Rectal smooth muscle tissue (tissue), 1 donor: Measurements from ENCODE around the gene MOV10L1.

ENCODE experiments used
- H3K27ac ChIP-seq: one replicate; pipeline ENCODE4 v1.7.0; 2013; ENCODE audit warnings: low read depth, low read length, inconsistent platforms
- H3K27me3 ChIP-seq: one replicate; pipeline ENCODE4 v1.7.0; 2013; ENCODE audit warnings: low read length; ENCODE audit not compliant: control insufficient read depth, insufficient read depth
- H3K36me3 ChIP-seq: one replicate; pipeline ENCODE4 v1.7.0; 2013; ENCODE audit warnings: low read length; ENCODE audit not compliant: control insufficient read depth, insufficient read depth
- H3K4me1 ChIP-seq: one replicate; pipeline ENCODE4 v1.7.0; 2013; ENCODE audit warnings: low read length; ENCODE audit not compliant: control insufficient read depth, insufficient read depth
- H3K4me3 ChIP-seq: one replicate; pipeline ENCODE4 v1.7.0; 2013; ENCODE audit warnings: low read length
- H3K9ac ChIP-seq: one replicate; pipeline ENCODE4 v1.7.0; 2013; ENCODE audit warnings: low read length

MOV10L1 gene

DNA sequence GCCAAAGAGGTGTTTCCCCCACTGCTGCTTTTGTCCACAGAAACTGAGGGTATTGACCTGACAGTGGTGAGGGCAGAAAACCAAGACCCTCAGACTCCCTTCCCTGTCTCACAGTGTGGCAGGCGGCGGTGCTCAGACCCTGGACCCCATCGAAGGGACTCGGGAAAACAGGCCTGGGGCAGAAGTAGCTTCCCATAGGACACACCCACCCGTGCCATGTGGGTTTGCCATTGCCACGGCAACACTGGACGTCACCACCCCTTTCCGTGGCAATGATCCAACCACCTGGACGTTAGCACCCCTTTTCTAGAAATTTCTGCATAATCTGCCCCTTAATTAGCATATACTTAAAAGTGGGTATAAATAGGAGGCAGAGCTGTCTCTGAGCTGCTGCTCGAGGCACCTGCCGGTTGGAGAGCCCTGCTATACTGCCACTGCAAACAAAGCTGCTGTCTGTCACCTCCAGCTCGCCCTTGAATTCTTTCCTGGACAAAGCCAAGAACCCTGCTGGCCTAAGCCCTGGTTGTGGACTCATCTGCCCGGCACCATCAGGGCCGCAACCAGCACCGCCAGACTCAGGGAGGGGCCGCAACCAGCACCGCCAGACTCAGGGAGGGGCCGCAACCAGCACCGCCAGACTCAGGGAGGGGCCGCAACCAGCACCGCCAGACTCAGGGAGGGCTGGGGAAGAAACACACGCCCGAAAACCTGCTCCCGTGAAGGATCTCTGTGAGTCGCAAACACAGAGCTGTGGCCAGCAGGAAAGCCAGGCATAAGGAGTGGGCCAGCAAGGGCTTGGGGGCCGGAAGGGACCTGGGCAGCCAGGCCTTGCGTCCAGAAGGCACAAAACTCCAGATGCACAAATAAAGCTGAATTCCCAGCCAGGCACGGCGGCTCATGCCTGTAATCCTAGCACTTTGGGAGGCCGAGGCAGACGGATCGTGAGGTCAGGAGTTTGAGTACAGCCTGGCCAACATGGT is 15.0 kb upstream of the MOV10L1 start:
- H3K4me1 ChIP-seq = no peaks in the 10 kb centered on the region
- no peak overlapping the region for H3K9ac ChIP-seq
- no peak overlapping the region for H3K27ac ChIP-seq
- no peak overlapping the region for H3K4me3 ChIP-seq
- no peaks in the 10 kb centered on the region for H3K27me3 ChIP-seq
- H3K36me3 ChIP-seq = no peaks in the 10 kb centered on the region

DNA sequence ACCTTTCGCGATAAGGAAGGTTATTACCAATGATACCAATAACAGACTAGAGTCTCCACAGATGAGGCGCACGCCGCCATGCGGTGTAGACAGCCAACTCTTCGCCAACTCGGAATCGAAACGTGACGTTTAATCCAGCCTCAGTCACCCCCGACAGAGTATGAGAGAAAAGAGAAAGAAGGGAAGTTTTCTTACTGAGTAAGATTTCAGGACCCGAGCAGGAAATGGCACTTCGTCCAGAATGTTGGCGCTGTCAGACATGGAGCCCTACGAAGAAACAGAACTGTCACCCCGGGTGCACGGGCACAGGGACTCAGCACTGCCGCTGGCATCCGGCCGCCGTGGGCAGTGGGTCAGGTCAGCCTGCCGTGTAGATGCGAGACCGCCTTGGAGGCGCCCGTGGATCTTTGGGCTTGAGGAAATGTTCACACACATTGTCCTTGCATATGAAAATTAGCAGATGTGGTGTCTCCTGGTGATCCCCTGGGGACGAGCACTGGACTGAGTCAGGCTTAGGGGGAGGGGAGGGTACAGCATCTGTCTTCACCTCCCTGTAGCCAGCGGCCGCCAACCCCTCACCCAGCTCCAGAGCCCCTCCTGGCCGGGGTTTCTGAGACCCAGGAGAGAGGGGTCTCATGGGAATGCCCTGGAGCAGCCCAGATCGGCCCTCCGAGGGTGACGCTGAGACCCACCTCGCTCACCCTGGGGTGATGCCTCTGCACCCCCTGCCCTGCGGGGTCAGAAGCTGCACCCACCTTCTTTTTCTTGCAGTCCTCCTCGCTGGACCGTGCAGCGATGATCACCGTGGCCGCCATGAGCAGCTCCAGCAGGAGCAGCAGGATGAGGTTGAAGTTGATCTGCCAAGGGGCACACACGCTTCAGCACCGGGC is 12.9 kb upstream of the MOV10L1 start:
- Histone ChIP-seq H3K4me1 (no peaks in the 10 kb centered on the region), H3K27me3 (no peaks in the 10 kb centered on the region), H3K9ac (no peak overlapping the region), H3K4me3 (no peak overlapping the region), H3K27ac (no peak overlapping the region), H3K36me3 (no peaks in the 10 kb centered on the region)

DNA sequence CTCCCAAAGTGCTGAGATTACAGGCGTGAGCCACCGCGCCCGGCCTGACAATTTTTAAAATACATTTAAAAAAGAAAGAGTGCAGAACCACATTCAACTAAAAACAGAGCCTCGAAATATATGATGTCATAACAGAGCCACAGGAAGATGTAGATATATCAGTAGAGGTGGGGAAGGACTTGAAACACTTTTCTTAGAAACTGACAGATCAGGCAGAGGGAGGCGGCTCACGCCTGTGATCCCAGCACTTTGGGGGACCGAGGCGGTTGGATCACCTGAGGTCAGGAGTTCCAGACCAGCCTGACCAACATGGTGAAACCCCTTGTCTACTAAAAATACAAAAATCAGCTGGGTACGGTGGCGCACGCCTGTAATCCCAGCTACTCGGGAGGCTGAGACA is 11.6 kb upstream of the MOV10L1 start:
- H3K4me3 ChIP-seq = no peak overlapping the region
- H3K27ac ChIP-seq = no peak overlapping the region
- H3K27me3 ChIP-seq = peaks cover 3% of the 10 kb centered on the region
- no peaks in the 10 kb centered on the region for H3K36me3 ChIP-seq
- H3K4me1 ChIP-seq = no peaks in the 10 kb centered on the region
- no peak overlapping the region for H3K9ac ChIP-seq

DNA sequence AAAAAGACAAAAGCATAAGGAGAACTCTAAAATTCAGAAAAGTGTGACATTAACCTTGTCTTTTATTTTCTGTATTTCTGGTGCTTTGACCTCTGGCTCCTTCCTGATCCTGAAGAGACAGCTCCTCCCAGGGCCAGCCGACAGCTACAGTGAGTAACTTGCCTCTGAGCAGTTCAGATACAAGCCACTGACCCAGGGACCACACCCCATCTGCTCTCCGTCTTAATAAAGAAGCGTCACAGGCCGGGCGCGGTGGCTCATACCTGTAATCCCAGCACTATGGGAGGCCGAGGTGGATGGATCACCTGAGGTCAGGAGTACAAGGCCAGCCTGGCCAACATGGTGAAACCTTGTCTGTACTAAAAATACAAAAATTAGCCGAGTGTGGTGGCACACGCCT is 11.0 kb upstream of the MOV10L1 start:
- Histone ChIP-seq H3K27ac (no peak overlapping the region), H3K4me3 (no peak overlapping the region), H3K36me3 (no peaks in the 10 kb centered on the region), H3K9ac (no peak overlapping the region), H3K27me3 (peaks cover 4% of the 10 kb centered on the region), H3K4me1 (no peaks in the 10 kb centered on the region)

DNA sequence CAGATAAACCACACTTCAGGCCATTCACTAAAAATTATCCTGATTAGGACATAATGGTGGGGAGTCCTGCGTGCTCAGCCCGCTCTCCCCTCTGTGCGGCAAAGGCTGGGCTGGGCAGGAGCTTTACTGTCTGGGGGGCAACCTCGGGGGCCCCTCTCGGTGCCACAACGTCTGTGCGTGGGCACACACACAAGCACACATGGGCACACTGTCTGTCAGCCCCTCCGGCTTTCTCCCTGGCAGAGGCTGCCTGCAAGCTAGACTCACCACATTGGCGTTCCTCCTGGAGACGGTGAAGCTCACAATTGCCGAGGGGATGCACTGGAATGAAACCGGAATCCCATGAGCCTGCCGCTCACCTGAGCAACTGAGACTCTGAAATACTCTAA is 9.7 kb upstream of the MOV10L1 start:
- no peaks in the 10 kb centered on the region for H3K36me3 ChIP-seq
- peaks cover 8% of the 10 kb centered on the region for H3K27me3 ChIP-seq
- H3K9ac ChIP-seq = no peak overlapping the region
- H3K4me1 ChIP-seq = no peaks in the 10 kb centered on the region
- H3K27ac ChIP-seq = no peak overlapping the region
- H3K4me3 ChIP-seq = no peak overlapping the region

DNA sequence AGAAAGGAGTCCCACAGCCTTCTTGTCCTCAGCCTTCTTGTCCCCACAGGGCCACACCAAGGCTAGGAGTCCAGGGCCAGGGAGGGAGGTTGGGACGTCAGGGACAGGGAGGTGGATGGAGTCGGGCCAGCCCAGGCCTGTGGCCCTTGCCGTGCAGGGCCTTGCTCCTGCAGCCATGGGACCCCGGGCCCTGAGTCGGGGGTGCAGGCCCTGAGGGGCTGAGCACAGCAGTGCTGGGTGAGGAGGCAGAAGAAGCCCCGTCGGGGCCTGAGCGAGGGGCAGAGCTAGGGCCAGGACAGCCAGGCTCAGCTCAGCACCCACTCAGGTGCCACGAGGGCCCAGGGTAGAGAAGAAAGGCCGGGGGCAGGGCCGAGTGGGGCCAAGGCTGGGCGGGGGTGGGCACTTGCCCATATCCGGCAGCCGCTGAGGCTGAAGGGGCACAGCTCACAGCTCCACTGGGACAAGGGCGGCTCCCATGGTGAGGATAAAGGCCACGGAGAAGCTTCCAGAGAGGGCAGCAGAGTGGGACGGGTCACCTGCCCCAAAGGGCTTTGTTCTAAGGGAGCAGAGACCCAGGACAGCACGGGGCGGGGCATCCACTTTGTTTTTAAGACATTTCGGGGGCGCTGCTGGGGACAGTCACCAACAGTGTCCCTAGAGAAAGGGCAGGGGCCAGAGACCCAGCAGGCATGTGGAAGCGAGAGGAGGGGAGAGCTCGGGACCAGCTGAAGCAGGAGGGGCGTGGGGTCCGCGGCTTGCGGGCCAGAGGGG is 8.2 kb upstream of the MOV10L1 start:
- Histone ChIP-seq H3K4me1 (no peaks in the 10 kb centered on the region), H3K27ac (no peak overlapping the region), H3K4me3 (no peak overlapping the region), H3K36me3 (no peaks in the 10 kb centered on the region), H3K27me3 (peaks cover 8% of the 10 kb centered on the region), H3K9ac (no peak overlapping the region)

DNA sequence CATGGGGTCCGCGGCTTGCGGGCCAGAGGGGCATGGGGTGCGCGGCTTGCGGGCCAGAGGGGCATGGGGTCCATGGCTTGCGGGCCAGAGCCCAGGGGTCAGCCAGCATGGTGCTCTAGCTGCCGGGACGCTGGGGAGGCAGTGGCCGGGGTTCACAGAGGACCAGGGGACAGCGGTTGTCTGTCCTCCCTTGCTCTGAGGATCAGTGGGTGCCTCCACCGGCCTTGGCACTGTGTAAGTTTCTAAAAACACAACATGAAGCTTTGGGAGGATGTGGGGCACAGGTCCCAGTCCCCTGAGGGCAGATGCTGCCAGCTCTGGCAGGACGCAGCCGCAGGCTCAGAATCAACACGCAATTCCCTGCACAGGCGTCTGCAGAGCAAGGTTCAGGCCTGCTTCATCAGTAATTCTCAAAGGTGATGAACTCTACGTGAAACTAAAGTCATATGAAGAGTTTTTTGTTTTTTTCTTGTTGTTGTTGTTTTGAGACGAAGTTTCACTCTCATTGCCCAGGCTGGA is 7.5 kb upstream of the MOV10L1 start:
- Histone ChIP-seq H3K36me3 (no peaks in the 10 kb centered on the region), H3K4me1 (no peaks in the 10 kb centered on the region), H3K9ac (no peak overlapping the region), H3K27ac (no peak overlapping the region), H3K27me3 (peaks cover 8% of the 10 kb centered on the region), H3K4me3 (no peak overlapping the region)

DNA sequence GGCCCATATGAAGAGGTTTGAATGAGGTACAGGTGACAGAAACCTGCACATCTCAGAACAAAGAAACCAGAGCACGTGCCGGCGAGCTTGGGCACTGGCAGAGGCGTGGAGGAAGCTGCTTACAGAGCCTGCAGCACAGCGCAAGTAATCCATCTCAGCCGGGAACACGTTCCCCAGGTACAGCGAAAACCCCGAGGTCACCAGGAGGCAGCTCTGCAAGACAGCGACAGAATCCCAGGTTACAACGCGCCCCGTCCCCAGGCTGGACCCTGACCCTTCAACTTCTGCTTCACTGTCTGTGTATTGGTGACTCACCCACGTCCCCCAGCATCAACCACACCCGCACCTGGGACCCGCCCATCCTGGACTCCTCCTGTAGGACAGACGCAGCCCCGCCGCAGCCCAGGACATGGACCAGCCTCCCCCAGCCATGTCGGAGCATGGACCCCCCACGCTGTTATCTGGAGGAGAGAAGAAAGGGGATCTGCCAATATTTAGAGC is 6.8 kb upstream of the MOV10L1 start:
- Histone ChIP-seq H3K9ac (no peak overlapping the region), H3K27ac (no peak overlapping the region)

DNA sequence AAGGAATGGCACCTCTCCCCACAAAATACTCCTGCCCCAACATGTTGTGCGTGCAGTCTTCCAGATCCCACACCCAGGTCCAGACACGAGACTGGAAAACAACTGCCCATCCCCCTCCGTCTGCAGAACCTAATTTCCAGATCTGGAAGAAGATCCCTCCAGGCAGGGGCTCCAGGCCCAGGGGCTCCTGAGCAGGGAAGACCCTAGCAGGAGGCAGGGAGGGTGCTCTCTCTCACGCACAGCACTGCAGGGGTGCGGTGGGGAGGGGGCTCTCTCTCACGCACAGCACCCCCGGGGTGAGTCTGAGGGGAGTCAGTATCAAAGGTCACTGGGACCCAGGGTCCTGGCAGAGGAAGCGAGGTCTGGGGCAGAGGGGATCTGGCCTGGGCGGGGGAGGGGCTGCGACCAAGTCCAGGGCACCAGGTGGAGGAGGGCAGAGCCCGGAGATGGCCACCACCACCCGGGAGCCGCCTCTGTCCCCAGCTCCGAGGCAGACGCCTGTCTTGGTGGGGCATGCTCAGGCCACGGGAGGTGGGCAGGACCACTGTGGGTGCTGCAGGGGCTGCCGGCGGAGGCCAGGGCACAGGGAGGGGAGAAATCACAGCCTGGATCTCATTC is 6.2 kb upstream of the MOV10L1 start:
- no peaks in the 10 kb centered on the region for H3K36me3 ChIP-seq
- no peak overlapping the region for H3K27ac ChIP-seq
- no peak overlapping the region for H3K9ac ChIP-seq
- H3K27me3 ChIP-seq = peaks cover 8% of the 10 kb centered on the region
- no peak overlapping the region for H3K4me3 ChIP-seq
- no peaks in the 10 kb centered on the region for H3K4me1 ChIP-seq

More for the DNA sequence above, 6.8 kb upstream of the MOV10L1 start:
- H3K36me3 ChIP-seq = no peaks in the 10 kb centered on the region
- no peaks in the 10 kb centered on the region for H3K4me1 ChIP-seq
- H3K27me3 ChIP-seq = peaks cover 8% of the 10 kb centered on the region
- H3K4me3 ChIP-seq = no peak overlapping the region

DNA sequence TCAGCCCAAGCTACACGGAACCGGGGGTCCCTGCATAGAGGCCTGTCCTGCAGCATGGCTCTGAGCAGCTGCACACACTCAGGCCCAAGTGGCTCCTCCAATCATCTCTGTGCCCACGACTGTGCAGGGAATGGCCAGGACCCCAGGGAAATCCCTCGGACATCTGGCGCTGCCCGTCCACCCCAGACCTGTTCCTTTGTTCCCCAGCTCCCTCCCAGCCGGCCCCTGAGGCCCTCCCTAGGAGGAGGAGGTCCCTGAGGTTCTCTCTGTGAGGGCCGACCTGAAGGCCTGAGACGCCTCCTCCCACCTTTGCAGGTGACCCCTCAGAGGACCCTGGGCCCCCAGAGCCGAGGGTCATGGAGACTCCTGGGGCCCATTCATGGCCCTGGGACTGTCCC is 5.7 kb upstream of the MOV10L1 start:
- H3K36me3 ChIP-seq = no peaks in the 10 kb centered on the region
- H3K27ac ChIP-seq = no peak overlapping the region
- H3K4me3 ChIP-seq = no peak overlapping the region
- no peaks in the 10 kb centered on the region for H3K4me1 ChIP-seq
- H3K9ac ChIP-seq = no peak overlapping the region
- peaks cover 8% of the 10 kb centered on the region for H3K27me3 ChIP-seq

DNA sequence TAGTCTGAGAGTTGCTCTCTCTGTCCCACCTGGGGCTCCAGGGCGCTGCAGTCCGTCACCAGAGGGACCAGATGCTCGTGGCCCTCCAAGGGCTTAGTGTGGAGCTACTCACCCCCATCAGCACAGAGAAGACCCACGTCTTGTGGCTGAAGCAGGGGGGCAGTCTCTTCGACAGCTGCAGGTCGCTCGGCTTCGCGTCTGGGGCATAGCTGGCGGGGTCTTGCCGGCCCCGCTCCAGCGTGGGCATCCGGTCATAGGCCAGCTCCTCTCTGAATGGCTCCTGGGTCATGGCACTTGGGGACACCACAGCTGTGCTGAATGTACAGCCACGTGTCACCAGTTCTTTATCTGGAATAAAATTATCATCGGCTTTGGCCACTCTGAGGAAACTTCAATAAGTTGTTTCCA is 5.2 kb upstream of the MOV10L1 start:
- Histone ChIP-seq H3K4me3 (no peak overlapping the region), H3K27me3 (peaks cover 8% of the 10 kb centered on the region), H3K9ac (no peak overlapping the region), H3K4me1 (no peaks in the 10 kb centered on the region), H3K27ac (no peak overlapping the region), H3K36me3 (no peaks in the 10 kb centered on the region)
